HG03196 (cell line): ENCODE data around the gene CHRM2.

Experiments
- ATAC-seq: cut with Tn5 transposase; IDR thresholded peaks from one replicate; pipeline ENCODE4 v1.9.1; 2021; ENCODE audit not compliant: unreplicated experiment

Gene CHRM2

GRCh38 chr7:136956232-136956631 is 87.8 kb downstream of the CHRM2 start:
- ATAC-seq = no peak

DNA sequence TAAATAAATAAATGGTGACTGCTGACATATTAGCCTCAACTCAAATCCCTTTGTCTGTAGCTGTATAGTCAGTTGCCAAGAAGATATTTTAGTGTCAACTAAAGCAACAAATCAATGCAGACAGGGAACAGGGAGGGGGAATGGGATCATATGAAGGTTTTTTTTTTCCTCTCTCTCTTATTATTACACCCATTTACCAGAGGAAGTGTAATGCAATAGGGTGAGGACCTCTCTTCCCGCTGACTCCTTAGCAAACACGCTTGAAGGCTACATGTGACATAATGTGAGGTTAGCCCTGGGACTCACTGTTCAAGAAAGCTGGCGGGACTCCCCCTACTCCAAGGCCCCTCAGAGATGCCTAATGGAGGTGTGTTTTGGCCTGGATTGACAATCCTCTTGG is 88.2 kb downstream of the CHRM2 start:
- no peak for ATAC-seq

DNA sequence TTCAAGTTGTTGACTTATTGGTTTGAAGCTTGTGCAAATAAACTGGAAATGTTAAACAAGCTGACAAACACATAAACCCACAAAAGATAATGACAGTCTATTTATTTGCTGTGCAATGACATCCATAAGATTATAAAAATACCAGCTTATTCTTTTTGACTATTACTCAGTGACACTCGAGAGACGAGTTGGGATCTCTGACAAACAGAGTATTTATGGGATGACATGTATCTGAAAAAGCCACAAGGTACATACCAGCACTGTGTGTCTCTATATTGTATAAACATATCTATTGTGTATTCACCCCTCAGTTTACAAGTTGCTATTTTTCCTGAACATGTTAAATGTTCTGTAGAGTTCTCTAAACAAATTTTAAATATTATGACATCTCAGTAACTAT is 88.9 kb downstream of the CHRM2 start:
- no peak for ATAC-seq

DNA sequence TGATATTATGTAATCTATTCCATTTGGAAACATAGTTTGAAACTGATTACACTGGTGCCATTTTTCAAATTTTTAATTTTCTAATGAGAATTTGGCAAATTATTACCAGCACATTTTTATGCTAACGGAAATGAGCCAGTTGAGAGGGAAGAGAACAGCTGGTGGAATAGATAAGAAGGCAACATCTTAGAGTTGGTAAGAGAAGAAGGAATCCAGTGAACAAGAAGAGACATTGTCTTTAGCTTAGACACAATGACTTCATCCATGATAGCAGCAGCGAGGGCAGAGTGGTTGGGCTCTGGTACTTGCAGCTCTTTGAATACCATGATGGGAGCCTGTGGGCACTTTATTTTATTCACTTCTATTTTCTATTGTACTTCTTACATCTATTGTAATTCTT is 89.6 kb downstream of the CHRM2 start:
- ATAC-seq = no peak

DNA sequence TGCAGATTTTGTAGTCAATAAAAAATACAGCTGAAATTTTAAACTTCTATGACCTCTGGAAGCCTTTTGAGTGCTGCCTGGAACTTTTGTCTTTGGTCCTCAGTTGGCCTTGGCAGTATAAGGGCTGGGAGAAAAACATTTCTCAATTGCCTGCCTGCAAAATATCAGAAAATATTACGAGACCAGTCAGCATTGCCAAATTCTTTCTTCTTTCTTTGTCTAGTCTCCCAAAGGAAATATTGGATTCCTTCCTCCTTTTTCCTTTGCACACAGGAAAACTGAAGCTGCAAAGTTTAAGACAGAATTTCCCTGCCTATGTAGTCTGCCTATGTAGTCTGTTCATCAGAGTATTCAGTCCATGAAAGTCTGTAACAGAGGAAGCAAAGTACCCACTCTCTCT is 95.9 kb downstream of the CHRM2 start:
- no peak for ATAC-seq

- no peak for ATAC-seq
These were observed 98.4 kb downstream of the CHRM2 start for GRCh38 chr7:136966825-136967224.

DNA sequence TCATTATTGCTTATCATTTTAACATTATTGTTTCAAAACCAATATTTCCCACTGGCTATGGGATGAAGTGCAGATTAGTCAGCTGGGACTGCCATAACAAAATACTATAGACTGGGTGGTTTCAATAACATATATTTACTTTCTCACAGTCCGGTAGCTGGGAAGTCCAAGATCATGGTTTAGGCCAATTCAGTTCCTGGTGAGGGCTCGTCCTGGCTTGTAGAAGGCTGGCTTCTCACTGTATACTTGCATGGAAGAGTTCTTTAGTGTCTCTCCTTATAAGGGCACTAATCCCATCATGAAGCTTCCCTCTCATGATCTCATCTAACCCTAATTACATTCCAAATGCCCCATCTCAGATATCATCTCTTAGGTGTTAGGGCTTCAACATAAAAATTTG is 101.3 kb downstream of the CHRM2 start:
- ATAC-seq = no peak

DNA sequence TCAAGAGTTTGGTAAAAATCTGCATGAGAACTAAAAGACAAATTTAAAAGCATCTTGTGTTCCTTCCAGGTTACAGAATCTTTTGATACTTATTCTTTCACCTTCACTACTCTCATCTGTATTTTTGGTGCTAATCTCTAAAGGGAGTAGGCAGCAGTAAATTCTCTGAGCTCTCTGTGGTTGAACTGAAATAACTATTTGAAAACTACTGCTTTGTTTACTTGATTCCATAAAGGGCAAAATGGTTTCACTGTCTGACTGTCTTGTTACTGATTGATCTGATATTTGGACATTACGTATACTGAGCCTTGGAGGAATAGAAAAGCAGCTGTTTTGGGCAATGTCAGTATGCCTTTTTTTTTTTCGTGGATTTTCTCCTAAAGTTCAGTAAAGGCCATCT is 103.3 kb downstream of the CHRM2 start:
- no peak for ATAC-seq

DNA sequence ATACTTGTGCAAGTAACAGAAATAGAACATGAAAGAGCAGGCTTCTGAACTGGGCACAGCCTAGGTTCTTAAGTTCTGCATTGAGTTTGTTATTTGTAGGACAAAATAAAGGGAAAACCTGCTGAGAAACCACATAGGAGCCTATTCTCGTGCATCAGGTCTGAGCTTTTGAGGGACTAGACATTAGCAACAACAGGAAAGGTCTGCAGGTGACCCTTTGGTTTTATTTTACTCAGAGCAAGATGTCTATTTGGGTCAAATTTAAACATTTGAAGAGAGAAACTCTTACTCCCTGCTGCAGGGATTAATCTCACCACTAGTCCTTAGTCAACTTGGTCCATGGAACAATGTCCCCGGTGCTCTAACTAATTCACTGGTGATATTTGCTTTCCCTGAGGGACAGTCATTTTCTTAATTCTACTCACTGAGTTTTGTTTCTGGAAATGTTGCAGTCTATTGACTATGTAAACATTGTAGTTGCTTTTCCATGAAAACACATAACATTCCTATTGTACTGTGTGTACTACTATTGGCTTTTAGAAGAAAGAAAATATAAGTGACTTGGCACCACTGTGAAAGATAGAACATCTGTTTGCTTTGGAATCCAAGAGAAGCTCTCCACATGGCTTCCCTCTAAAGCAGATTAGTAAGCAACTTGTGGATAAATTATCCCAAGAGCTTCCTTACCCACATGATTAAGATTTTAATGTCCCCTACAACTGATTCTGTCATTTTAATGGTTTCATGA is 108.2 kb downstream of the CHRM2 start:
- no peak for ATAC-seq

DNA sequence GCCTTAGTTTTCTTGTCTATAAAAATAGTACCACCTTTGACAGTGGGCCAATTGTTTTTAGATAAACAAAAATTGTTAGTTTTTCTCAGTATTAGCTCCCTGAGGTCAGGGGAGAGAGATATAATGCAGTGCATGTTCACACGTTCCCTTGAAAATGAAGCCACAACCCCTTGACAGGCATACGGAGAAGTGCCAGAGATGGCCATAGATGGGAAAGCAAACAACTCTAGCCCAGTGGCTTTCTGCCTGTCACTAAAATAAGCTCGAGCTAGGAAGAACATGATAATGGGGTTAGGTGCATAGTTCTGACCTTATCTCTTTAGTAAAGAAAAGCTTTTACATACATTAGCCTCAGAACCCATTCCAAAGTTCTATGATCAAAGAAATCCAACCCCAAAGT is 124.9 kb downstream of the CHRM2 start:
- no peak for ATAC-seq

DNA sequence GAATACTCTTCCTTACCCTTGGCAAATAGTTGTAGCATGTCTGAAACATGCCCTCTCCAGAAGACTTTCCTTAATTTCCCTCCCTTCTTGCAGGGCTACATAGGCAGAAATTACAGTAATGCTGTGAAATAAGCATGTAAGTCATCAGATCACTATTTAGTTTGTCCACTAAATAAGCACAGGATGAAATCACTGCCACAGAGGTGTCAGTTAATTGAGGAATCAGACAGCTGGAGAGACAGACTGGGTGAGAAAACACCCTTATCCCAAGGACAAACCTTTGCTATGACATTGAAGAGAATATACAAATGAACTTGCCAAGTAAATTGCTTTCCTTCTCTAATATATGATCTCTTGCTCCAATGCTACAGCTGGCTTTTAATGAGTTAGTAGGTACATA is 129.3 kb downstream of the CHRM2 start:
- no peak for ATAC-seq

GRCh38 chr7:136998495-136998894 is 130.0 kb downstream of the CHRM2 start:
- no peak for ATAC-seq

DNA sequence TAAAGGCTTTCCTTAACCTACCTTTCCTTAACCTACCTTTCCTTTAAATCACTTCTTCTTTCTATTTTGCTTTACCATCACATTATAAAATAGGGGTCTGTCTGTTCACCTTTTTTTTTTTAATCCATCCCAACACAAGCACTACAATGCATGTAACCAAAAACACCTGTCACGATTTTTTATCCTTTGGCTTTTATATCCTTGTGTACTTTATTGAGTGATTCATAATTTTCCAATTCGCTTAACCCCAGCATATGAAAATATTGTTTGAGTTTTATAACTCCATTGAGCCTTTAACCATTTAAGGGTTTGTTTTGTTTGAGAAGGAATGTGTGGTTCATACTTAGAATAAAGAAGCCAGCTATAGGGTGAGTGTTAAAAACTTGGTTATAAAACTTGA is 132.2 kb downstream of the CHRM2 start:
- no peak for ATAC-seq

DNA sequence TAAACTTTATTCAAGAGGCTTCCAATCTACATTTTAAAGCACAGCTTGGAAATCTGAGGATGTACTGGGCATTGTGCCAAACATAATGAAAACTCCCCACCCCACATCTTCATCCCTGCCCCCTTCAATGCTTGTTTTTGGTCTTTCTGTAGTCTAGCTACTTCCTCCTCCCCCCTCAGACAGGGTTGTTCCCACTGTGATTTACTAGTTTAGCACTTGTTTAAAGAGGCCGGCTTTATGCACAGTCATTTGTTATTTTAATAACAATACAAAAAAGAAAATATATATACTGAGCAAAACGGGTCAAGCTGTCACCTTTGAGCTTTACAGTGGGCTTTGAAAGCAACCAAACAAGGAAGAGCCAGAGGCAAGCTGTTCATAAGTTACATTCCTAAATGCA is 132.6 kb downstream of the CHRM2 start:
- ATAC-seq = no peak

GRCh38 chr7:137001478-137001877 is 133.0 kb downstream of the CHRM2 start:
- ATAC-seq = no peak

GRCh38 chr7:137003086-137003485 is 134.6 kb downstream of the CHRM2 start:
- ATAC-seq = no peak

DNA sequence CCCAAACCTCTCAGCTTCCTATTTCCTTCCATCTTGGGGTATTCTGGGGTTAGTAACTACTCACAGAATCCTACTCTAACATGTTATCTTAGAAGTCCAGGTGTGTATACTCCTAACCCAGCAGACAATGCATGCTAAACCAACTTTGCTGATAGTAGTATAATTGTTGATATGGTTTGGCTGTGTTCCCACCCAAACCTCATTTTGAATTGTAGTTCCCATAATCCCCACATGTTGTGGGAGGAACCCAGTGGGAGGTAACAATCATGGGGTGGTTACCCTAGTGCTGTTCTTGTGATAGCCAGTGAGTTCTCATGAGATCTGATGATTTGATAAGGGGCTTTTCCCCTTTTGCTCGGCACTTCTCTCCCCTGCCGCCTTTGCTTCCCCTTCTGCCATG is 135.1 kb downstream of the CHRM2 start:
- ATAC-seq = no peak

DNA sequence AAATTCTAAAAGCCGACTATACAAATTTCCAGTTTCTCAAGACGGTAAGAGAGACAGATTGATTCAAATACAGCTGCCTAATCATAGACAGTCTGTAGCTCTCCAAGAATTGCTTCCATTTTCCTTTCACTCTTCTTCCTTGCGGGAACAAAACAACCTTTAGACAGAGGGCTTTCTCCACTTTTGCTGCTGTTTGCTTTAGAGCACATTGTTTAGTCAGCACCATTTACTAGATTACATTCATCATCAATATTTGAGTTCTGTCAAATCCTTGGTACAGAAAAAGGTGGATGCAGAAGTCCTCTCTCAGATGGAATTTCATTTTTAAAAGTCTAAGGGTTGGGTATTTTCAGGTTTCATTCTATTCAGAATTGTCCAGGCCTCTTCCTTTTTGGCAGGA is 137.4 kb downstream of the CHRM2 start:
- no peak for ATAC-seq

DNA sequence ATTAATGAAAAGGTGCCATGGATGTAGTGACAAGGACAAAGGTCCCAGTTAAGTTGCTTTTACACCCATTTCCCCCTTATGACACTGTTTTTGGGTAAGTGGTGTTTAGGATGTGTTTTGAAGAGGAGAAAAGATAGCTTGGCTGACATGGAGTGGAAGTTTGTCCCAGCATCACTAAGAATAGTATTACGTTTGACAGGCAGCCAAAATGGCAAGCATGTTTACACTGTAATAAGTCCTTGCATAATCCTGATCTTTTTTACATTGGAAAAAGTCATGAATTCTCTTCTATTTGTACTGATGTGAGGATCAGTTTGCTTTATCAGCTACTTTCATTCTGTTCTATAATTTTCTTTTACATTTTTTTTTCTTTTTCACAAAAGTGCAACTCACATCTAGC is 137.8 kb downstream of the CHRM2 start:
- no peak for ATAC-seq

DNA sequence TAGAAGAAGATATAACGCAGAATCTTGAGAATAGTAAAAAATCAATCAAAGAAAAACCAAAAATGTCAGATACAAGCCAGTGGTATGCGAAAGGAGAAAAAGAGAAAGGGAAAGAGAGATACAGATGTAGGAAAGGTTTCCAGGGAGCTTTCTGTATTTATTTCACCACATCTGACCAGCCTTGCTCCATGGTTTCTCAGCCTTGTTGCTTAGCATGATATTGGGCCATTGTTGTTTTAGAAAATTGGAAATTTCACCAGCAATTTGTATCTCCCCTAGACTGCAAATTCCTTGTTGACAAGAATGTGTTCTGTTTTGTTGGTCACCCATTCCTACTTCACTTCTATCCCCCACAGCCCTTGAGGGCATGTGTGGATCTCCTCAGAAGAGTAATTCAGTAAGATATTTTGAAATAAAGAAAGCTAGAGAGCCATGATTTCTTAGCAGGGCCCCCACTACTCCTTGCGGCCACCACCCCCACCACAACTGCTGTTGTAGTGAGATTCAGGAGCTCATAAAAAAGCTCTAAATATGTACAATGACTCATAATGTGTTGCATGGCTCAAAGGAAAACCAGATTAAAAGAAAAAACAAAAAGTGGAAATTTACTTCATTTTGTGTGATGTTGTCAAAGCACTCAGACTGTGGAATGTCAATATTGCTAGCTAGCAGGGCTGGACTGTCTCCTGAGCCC is 138.7 kb downstream of the CHRM2 start:
- no peak for ATAC-seq

DNA sequence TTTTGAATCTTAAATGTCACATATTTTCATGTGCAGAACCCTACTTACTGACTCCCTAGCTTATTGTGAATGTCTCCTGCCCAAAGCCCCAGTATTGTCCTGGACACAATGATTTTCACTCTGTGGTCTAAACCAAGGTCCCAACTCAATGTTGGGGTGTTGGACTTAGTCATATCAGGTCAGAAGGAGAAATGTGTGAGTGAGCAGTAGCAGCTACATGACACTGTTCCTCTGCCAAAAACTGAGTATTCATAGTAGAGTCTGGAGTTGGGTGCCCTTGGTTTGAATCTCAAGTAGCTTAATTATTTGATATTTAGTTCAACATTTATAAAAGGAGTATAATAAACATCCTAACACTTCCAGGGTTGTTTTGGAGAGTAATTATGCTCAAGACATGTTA is 141.0 kb downstream of the CHRM2 start:
- ATAC-seq = no peak

GRCh38 chr7:137015015-137015414 is 146.6 kb downstream of the CHRM2 start:
- no peak for ATAC-seq

DNA sequence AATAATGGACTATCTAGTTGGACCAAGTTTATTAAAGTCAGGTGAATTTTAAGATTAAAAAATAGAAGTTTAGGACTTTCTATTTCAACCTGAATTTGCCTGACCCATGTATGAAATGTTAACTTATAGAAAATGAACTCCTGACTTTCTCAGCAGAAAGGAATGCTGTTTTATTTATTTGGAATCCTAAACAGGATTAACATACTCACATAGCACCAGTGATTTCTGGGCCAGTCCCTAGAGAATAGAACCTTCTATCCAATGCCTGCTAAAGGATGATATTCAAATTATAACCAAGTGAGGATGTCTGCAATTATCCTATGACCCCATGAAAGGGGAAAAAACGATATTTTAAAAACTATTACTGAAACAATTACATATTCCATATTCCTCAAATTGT is 148.8 kb downstream of the CHRM2 start:
- no peak for ATAC-seq
